ENCODE data around the gene PCNX3.

GRCh38 chr11:65577756-65578109 lies 37.8 kb upstream of the PCNX3 start:
- TF ChIP-seq, protein P1, sequence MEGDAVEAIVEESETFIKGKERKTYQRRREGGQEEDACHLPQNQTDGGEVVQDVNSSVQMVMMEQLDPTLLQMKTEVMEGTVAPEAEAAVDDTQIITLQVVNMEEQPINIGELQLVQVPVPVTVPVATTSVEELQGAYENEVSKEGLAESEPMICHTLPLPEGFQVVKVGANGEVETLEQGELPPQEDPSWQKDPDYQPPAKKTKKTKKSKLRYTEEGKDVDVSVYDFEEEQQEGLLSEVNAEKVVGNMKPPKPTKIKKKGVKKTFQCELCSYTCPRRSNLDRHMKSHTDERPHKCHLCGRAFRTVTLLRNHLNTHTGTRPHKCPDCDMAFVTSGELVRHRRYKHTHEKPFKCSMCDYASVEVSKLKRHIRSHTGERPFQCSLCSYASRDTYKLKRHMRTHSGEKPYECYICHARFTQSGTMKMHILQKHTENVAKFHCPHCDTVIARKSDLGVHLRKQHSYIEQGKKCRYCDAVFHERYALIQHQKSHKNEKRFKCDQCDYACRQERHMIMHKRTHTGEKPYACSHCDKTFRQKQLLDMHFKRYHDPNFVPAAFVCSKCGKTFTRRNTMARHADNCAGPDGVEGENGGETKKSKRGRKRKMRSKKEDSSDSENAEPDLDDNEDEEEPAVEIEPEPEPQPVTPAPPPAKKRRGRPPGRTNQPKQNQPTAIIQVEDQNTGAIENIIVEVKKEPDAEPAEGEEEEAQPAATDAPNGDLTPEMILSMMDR (conservative IDR thresholded peaks at IDR 0.05 in 1 of 2, IDR thresholded peaks at IDR 0.05 in 1 of 2; ENCODE audit: extremely low read depth in 1 of 2, insufficient read depth in 1 of 2, low read depth in 1 of 2, low read length in 2 of 2), result no peak
- TF ChIP-seq EZH2 (IDR thresholded peaks at IDR 0.05; ENCODE audit: borderline replicate concordance, low read length), result no peak

Measured in mammary epithelial cell (primary cell).